Measurements from ENCODE around the gene ATP11A. TPM values are rescaled to one million over a fixed set of nuclear protein-coding genes. Genes with fewer than 3 reads are reported as not detected.

ATP11A gene
- total and polyA plus RNA-seq, 10 of the 15 experiments (the other 5 are each of a cell fraction or from before 2014, with no cell fraction given) = 1.4 to 69.6 (median 14.4) TPM

DNA sequence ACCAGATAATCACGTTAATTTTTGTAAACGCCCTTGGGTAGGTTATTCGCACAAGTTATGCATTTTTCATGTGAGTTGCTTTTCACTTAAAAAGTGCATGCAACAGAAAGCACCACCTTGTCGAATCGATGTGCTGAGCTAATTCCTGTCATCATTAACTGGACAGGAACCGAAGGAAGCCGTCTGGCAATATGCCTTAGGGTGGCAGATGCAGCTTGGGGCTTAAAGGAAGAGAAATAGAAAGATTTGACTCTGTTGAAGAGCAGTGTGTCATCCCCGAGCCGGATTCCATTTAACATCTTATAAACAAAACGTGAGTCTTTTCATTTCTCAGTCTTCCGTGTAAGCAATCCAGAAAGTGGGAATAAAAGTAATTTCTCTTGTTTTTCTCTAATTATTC is 70.0 kb downstream of the ATP11A start:
- Histone ChIP-seq H4K20me1 (ENCODE audit: control insufficient read depth, insufficient read depth) (no peaks in the 10 kb centered on the region), H3K27me3 (replicated peaks in 1 of 2; ENCODE audit: control insufficient read depth in 2 of 2, insufficient read depth in 2 of 2, low read length in 1 of 2) (no peaks in the 10 kb centered on the region), H3K79me2 (ENCODE audit: control insufficient read depth, insufficient read depth, low read length) (no peaks in the 10 kb centered on the region; the same call in 1 of the 2 replicates), H3K4me2 (ENCODE audit: control insufficient read depth, insufficient read depth) (no peak overlapping the region), H3K9me3 (replicated peaks; ENCODE audit: control insufficient read depth, insufficient read depth, low read length) (no peaks in the 10 kb centered on the region; the same call in 2 of the 3 replicates), H3K4me3 (no peak overlapping the region), H3K9ac (ENCODE audit: control insufficient read depth, insufficient read depth, low read length) (no peak overlapping the region), H2AFZ (ENCODE audit: control insufficient read depth, low read depth, low read length) (no peak overlapping the region), H3K4me1 (ENCODE audit: control insufficient read depth, insufficient read depth, low read length) (no peaks in the 10 kb centered on the region), H3K36me3 (ENCODE audit: control insufficient read depth in 2 of 2, insufficient read depth in 2 of 2, low read length in 1 of 2) (peaks cover 0 to 5% of the 10 kb centered on the region in 2 experiments; a peak in 2 of 4 replicates), H3K27ac (ENCODE audit: control insufficient read depth, insufficient read depth) (no peak overlapping the region)
- no peak for TF ChIP-seq NFXL1 (IDR thresholded peaks at IDR 0.05; ENCODE audit: borderline replicate concordance)
- TF ChIP-seq IKZF1 (conservative IDR thresholded peaks at IDR 0.05) = no peak
- TF ChIP-seq, protein P1, sequence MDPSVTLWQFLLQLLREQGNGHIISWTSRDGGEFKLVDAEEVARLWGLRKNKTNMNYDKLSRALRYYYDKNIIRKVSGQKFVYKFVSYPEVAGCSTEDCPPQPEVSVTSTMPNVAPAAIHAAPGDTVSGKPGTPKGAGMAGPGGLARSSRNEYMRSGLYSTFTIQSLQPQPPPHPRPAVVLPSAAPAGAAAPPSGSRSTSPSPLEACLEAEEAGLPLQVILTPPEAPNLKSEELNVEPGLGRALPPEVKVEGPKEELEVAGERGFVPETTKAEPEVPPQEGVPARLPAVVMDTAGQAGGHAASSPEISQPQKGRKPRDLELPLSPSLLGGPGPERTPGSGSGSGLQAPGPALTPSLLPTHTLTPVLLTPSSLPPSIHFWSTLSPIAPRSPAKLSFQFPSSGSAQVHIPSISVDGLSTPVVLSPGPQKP (IDR thresholded peaks at IDR 0.05; ENCODE audit: low read depth, low read length) = no peak
- no peak for TF ChIP-seq RAD51 (IDR thresholded peaks at IDR 0.05)
- no peak for TF ChIP-seq TCF7 (IDR thresholded peaks at IDR 0.05; ENCODE audit: borderline replicate concordance)
- no peak for TF ChIP-seq SPI1 (IDR thresholded peaks at IDR 0.05; ENCODE audit: borderline replicate concordance, insufficient read depth, low read depth, low read length)
- TF ChIP-seq, protein P2, sequence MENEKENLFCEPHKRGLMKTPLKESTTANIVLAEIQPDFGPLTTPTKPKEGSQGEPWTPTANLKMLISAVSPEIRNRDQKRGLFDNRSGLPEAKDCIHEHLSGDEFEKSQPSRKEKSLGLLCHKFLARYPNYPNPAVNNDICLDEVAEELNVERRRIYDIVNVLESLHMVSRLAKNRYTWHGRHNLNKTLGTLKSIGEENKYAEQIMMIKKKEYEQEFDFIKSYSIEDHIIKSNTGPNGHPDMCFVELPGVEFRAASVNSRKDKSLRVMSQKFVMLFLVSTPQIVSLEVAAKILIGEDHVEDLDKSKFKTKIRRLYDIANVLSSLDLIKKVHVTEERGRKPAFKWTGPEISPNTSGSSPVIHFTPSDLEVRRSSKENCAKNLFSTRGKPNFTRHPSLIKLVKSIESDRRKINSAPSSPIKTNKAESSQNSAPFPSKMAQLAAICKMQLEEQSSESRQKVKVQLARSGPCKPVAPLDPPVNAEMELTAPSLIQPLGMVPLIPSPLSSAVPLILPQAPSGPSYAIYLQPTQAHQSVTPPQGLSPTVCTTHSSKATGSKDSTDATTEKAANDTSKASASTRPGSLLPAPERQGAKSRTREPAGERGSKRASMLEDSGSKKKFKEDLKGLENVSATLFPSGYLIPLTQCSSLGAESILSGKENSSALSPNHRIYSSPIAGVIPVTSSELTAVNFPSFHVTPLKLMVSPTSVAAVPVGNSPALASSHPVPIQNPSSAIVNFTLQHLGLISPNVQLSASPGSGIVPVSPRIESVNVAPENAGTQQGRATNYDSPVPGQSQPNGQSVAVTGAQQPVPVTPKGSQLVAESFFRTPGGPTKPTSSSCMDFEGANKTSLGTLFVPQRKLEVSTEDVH (IDR thresholded peaks at IDR 0.05; ENCODE audit: low read depth, partially characterized antibody) = no peak
- TF ChIP-seq WRNIP1 (IDR thresholded peaks at IDR 0.05; ENCODE audit: borderline replicate concordance, low read depth, low read length) = no peak
- TF ChIP-seq SREBF2 (IDR thresholded peaks at IDR 0.05; ENCODE audit: low read length) = no peak
- no peak for TF ChIP-seq RELA (IDR thresholded peaks at IDR 0.05; ENCODE audit: borderline replicate concordance, partially characterized antibody)
- TF ChIP-seq, protein P3, sequence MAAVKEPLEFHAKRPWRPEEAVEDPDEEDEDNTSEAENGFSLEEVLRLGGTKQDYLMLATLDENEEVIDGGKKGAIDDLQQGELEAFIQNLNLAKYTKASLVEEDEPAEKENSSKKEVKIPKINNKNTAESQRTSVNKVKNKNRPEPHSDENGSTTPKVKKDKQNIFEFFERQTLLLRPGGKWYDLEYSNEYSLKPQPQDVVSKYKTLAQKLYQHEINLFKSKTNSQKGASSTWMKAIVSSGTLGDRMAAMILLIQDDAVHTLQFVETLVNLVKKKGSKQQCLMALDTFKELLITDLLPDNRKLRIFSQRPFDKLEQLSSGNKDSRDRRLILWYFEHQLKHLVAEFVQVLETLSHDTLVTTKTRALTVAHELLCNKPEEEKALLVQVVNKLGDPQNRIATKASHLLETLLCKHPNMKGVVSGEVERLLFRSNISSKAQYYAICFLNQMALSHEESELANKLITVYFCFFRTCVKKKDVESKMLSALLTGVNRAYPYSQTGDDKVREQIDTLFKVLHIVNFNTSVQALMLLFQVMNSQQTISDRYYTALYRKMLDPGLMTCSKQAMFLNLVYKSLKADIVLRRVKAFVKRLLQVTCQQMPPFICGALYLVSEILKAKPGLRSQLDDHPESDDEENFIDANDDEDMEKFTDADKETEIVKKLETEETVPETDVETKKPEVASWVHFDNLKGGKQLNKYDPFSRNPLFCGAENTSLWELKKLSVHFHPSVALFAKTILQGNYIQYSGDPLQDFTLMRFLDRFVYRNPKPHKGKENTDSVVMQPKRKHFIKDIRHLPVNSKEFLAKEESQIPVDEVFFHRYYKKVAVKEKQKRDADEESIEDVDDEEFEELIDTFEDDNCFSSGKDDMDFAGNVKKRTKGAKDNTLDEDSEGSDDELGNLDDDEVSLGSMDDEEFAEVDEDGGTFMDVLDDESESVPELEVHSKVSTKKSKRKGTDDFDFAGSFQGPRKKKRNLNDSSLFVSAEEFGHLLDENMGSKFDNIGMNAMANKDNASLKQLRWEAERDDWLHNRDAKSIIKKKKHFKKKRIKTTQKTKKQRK (IDR thresholded peaks at IDR 0.05; ENCODE audit: low read depth, low read length) = no peak
- TF ChIP-seq FOXM1 (IDR thresholded peaks at IDR 0.05; ENCODE audit: low read depth, low read length) = no peak
- TF ChIP-seq, protein P4, sequence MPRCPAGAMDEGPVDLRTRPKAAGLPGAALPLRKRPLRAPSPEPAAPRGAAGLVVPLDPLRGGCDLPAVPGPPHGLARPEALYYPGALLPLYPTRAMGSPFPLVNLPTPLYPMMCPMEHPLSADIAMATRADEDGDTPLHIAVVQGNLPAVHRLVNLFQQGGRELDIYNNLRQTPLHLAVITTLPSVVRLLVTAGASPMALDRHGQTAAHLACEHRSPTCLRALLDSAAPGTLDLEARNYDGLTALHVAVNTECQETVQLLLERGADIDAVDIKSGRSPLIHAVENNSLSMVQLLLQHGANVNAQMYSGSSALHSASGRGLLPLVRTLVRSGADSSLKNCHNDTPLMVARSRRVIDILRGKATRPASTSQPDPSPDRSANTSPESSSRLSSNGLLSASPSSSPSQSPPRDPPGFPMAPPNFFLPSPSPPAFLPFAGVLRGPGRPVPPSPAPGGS (IDR thresholded peaks at IDR 0.05; ENCODE audit: borderline replicate concordance, insufficient read depth, low read depth, low read length, poor library complexity, severe bottlenecking) = no peak
- intact Hi-C loops (cut with micrococcal nuclease; ENCODE audit: unreplicated experiment) = no loop called here
- CTCF ChIA-PET = no interaction called here
- in situ Hi-C loops (cut with MboI) = no loop called here
- DNase-seq (ENCODE audit: low read depth, low spot score) = no peak
- BruUV-seq (replicated peaks) = no TSS peak
- RAD21 ChIA-PET (ENCODE audit: unreplicated experiment) = no interaction called here
- WGBS (ENCODE audit: insufficient coverage, insufficient replicate concordance, low lambda C conversion rate, missing lambda C conversion rate) = 93% methylated on average over 11 of the region's 11 CpGs
- SMC1A ChIA-PET (ENCODE audit: uncharacterized antibody, unreplicated experiment) = no interaction called here
- no peak for FAIRE-seq
- POLR2A ChIA-PET = no interaction called here
- no peak for ATAC-seq

Data from GM12878 (cell line).